Muscle of leg (tissue), 11 donors: ENCODE data around the gene SPTBN1. TPM values are rescaled to one million over a fixed set of nuclear protein-coding genes. Genes with fewer than 3 reads are reported as not detected.
A peak's percentile ranks its signal among the peaks of the same experiment; 100 is the strongest.

Experiments
- DNase-seq: peaks from one replicate; pipeline ENCODE4 v3.0.0; 2013
- H3K27ac ChIP-seq: one replicate; pipeline ENCODE4 v1.5.1; 2013; ENCODE audit warnings: mild to moderate bottlenecking, low read length, control low read depth
- H3K27me3 ChIP-seq: one replicate; pipeline ENCODE4 v1.6.1; 2013; ENCODE audit warnings: low read length; ENCODE audit not compliant: control insufficient read depth, insufficient read depth
- H3K36me3 ChIP-seq: one replicate; pipeline ENCODE4 v1.6.1; 2013; ENCODE audit warnings: low read length; ENCODE audit not compliant: control insufficient read depth, insufficient read depth
- H3K4me1 ChIP-seq: one replicate; pipeline ENCODE4 v1.6.1; 2013; ENCODE audit warnings: low read length; ENCODE audit not compliant: control insufficient read depth, insufficient read depth
- H3K4me3 ChIP-seq: one replicate; pipeline ENCODE4 v1.5.1; 2013; ENCODE audit warnings: low read length, control low read depth
- H3K9me3 ChIP-seq: replicated peaks from 2 replicates; pipeline ENCODE4 v1.6.1; 2013; ENCODE audit warnings: low read depth, low read length; ENCODE audit not compliant: control insufficient read depth
- WGBS: methylation state at CpG from one replicate; pipeline ENCODE4 v1.1.5; 2013; ENCODE audit warnings: missing lambda C conversion rate; ENCODE audit not compliant: insufficient coverage; 5-methylcytosine and 5-hydroxymethylcytosine counted together
- polyA plus RNA-seq, 8 donors: library from polyadenylated mRNA; unstranded; fragments of 120-200 nt; gene quantifications; one replicate each; pipeline versions ENCODE4 v1.2.1 to v1.2.3, GENCODE V29; 2013; ENCODE audit warnings: inconsistent platforms in 1 of 8, low replicate concordance in 1 of 8; ENCODE audit not compliant: insufficient read length in 8 of 8, insufficient read depth in 1 of 8
- total RNA-seq: library from RNA; stranded (reverse); fragments of 120-200 nt; gene quantifications from one replicate; pipeline ENCODE4 v1.2.4, GENCODE V29; 2013

The SPTBN1 gene
- total and polyA plus RNA-seq, 9 donors = 228 to 333 (median 273) TPM

DNA sequence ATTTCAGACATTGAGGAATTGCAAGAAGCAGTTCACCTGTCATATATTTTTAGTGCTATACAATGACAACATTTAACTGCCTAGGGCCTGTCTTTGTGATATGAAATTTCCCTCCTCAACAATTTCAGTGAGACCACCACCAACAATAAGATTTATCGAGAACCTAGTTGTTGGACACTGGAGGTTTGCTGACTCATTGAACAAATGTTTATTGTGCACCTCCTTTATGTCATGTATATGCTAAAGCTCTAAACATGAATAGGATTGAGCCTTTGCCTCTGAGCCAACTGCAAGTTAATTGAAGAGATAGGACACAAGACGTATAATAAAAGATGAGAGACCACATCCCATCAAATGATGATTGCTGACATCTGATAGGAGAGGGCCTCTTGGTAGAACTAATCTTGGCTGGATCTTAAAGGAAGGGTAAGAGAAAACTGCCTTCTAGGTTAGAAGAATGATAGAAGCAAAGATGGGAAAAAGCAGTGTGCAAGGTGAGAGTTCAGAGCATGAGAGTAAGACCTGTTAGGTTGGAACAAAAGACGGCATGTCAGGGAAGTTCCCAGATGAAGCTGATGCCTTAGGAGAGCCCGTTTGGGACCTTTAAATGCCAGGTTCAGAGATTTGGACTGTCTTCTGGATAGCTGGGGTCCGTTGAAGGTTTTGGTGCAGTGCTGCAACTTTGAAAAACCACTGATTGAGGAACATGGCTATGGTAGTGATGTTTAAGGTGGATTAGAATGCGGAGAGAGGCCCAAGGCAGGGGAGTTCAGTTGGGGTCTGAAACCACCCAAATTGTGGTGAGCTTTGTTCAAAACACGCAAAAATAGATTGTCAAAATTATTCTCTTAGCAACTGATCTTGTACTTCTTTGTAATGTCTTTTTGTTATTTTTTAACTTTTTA, 134.3 kb downstream of the SPTBN1 start:
- no peak for DNase-seq
- Histone ChIP-seq H3K27ac (no peak overlapping the region), H3K9me3 (no peaks in the 10 kb centered on the region), H3K27me3 (no peaks in the 10 kb centered on the region), H3K4me1 (peaks cover 12% of the 10 kb centered on the region), H3K4me3 (no peak overlapping the region), H3K36me3 (peaks cover 22% of the 10 kb centered on the region)
- 73% methylated on average over 3 of the region's 7 CpGs for WGBS

DNA sequence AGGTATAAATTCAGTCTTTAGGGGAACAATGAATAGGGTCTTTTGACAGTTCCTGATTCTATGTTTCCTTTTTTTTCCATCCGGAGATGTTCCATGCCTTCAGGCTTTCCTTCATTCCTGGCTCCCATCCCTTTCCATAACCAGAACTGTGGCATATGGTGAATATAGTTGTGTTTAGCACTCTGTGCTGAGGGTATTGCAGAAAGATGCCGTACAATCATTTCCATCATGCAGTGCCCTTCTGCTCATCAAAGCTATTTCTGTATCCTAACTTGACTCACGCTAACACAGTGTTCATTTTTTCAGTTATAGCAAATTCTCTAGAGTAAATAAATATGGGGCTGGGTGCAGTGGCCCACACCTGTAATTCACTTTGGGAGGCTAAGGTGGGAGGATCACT, 135.4 kb downstream of the SPTBN1 start:
- no peak for DNase-seq
- no CpG with 5 or more reads among the region's 3 CpGs for WGBS
- no peaks in the 10 kb centered on the region for H3K27me3 ChIP-seq
- peaks cover 22% of the 10 kb centered on the region for H3K4me1 ChIP-seq
- no peak overlapping the region for H3K27ac ChIP-seq
- no peaks in the 10 kb centered on the region for H3K9me3 ChIP-seq
- no peak overlapping the region for H3K4me3 ChIP-seq
- peaks cover 30% of the 10 kb centered on the region for H3K36me3 ChIP-seq

DNA sequence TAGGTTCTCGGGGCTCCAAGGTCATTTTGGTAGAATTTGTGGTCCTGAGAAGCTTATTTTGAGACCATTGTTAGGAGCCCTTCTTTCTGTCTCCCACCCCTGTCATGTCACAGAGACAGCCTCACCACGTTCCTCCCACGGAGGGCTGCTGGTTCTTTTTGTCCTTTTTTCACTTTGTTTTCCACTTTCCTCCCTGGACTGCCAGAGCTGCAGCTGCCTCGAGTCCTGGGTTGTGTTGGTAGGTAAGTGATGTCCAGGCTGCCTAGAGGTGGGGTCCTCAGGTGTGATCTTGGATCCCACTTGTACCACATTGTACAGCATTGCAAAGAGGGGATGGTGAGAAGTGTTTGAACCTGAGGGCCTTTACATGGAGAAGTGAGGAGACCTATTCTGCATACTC, 137.1 kb downstream of the SPTBN1 start:
- WGBS = no CpG with 5 or more reads among the region's 4 CpGs
- Histone ChIP-seq H3K27ac (no peak overlapping the region), H3K9me3 (no peaks in the 10 kb centered on the region), H3K36me3 (peaks cover 26% of the 10 kb centered on the region), H3K4me3 (no peak overlapping the region), H3K27me3 (no peaks in the 10 kb centered on the region), H3K4me1 (peaks cover 29% of the 10 kb centered on the region)
- no peak for DNase-seq

DNA sequence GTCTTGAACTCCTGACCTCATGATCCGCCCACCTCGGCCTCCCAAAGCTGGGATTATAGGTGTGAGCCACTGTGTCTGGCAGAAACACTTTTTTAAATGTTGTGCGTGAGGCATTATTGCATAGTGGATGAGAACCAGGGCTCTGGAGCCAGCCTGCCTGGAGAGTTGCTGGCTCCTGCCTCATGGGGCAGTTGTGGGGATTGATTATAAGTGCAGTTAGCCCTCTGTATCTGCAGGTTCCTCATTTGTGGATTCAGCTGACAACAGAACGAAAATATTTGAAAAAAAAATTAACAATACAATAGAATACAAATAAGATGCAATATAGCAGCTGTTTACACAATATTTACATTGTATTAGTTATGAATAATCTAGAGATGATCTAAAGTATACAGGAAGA, 137.9 kb downstream of the SPTBN1 start:
- peaks cover 29% of the 10 kb centered on the region for H3K36me3 ChIP-seq
- H3K4me1 ChIP-seq = peaks cover 30% of the 10 kb centered on the region
- no peaks in the 10 kb centered on the region for H3K27me3 ChIP-seq
- WGBS = 91% methylated on average over 2 of the region's 4 CpGs
- DNase-seq = no peak
- H3K9me3 ChIP-seq = no peaks in the 10 kb centered on the region
- no peak overlapping the region for H3K27ac ChIP-seq
- H3K4me3 ChIP-seq = no peak overlapping the region

DNA sequence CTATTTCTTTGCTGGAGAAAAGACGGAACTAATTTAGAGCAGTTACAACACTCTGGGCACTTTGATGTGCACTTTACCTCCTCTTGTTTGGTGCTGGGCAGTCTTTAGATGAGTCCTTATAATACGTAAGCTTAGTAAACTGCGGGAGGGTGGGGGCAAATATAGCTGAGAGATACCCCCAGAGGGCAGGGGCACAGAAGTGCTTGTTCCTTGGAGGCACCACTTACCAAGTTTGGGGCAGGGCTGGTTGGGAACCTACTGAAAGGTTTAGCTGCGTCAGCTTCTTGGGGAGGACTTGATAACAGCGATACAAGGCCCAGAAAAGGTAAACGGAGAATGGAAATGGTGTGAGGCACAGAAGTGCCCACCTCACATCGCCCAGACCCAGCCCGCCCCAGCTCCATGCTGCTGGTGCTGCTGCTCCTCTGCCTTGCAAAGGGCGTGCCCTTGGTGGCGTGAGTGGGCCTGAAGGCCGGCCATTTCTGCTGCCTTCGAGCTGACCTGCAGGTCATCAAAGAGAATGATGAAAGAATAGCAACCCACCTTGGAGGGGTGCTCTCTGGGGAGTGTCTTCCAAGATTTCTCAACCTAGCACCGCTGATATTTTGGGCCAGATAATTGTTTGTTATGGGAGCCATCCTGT, 139.2 kb downstream of the SPTBN1 start:
- WGBS = 100% methylated on average over 8 of the region's 13 CpGs
- H3K9me3 ChIP-seq = no peaks in the 10 kb centered on the region
- no peak overlapping the region for H3K4me3 ChIP-seq
- peaks cover 39% of the 10 kb centered on the region for H3K36me3 ChIP-seq
- H3K27me3 ChIP-seq = no peaks in the 10 kb centered on the region
- H3K4me1 ChIP-seq = peaks cover 39% of the 10 kb centered on the region
- H3K27ac ChIP-seq = no peak overlapping the region
- DNase-seq = no peak

DNA sequence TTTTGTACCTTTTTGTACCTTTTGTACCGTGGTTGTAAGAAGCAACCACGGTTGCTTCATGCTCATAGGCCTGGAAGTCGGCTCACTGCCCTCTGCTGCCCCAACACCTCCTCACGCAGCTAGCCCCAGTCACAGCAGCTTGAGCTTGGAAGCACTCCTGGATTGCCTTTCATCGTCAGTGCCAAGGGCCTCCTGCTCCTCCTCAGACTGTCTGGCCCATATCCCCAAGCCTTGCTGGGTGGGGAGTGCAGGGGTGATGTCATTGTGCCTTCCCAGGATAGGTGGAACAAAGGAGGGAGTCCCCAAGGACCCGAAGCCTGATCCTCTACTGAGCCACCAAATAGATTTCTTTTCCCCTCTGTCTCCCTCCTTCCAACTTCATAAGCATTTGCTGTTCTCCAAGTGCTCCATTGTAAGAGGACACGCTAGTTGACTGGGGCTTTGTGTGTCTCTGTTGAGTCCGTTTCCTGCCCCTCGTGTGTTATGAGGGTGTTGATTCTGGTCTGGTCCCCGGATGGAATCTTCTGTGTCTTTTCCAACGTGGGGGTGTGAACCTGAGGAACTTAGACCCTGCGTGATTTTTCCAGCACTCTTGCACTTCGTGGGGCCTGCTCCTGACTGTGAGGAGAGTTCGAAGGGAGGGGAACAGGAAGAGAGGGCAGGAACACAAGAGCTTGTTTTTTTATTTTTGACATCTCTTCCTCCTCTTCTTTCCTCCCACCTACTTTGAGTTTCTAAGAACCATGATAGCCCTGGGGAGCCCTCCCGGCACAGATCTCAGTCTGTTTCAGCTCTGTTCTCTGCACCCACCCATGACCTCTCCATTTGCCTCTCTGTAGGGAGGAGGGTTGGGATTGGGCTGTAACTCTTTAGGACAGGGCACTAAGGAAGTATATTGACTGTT, 140.1 kb downstream of the SPTBN1 start:
- Histone ChIP-seq H3K27ac (peak overlapping the region; percentile 32), H3K9me3 (no peaks in the 10 kb centered on the region), H3K27me3 (no peaks in the 10 kb centered on the region), H3K4me3 (no peak overlapping the region), H3K4me1 (peaks cover 41% of the 10 kb centered on the region), H3K36me3 (peaks cover 39% of the 10 kb centered on the region)
- DNase-seq = peak; percentile 60
- WGBS = 62% methylated on average over 8 of the region's 15 CpGs

DNA sequence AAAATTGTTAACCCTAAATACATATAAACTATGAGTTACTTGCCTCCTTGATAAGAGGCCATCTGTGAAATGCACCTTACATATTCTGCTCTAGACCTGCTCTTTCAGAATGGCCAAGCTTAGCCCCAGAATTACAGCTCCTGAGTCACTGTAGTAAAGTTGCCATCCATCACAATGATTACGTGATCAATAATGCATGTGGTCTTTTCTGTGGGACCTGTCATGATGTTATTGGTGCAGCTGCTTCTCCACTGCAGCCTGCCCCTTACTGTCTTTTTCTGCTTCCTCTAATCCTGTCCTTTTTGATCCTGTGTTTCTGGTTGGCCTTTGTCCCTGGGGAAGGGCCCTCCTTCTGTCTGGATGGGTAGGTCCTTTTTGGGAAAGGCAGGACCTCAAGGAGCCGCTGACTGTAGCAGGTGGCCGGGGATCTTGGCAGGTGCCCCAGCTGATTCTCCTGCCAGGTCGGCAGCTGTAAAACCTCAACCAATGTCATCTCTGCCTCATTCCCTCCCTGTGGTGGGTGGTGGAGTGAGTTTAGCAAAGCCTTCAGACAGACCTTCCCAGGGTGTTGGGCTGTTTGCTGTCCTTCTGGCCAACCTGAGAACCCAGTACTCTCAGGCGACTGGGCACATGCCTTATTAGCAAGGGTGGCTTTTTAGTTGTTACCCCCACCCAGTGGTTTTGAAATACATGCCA, 141.2 kb downstream of the SPTBN1 start:
- H3K27me3 ChIP-seq = no peaks in the 10 kb centered on the region
- H3K4me3 ChIP-seq = no peak overlapping the region
- H3K4me1 ChIP-seq = peaks cover 49% of the 10 kb centered on the region
- peaks cover 39% of the 10 kb centered on the region for H3K36me3 ChIP-seq
- H3K27ac ChIP-seq = no peak overlapping the region
- WGBS = 100% methylated on average over 2 of the region's 5 CpGs
- peak; percentile 65 for DNase-seq
- no peaks in the 10 kb centered on the region for H3K9me3 ChIP-seq

DNA sequence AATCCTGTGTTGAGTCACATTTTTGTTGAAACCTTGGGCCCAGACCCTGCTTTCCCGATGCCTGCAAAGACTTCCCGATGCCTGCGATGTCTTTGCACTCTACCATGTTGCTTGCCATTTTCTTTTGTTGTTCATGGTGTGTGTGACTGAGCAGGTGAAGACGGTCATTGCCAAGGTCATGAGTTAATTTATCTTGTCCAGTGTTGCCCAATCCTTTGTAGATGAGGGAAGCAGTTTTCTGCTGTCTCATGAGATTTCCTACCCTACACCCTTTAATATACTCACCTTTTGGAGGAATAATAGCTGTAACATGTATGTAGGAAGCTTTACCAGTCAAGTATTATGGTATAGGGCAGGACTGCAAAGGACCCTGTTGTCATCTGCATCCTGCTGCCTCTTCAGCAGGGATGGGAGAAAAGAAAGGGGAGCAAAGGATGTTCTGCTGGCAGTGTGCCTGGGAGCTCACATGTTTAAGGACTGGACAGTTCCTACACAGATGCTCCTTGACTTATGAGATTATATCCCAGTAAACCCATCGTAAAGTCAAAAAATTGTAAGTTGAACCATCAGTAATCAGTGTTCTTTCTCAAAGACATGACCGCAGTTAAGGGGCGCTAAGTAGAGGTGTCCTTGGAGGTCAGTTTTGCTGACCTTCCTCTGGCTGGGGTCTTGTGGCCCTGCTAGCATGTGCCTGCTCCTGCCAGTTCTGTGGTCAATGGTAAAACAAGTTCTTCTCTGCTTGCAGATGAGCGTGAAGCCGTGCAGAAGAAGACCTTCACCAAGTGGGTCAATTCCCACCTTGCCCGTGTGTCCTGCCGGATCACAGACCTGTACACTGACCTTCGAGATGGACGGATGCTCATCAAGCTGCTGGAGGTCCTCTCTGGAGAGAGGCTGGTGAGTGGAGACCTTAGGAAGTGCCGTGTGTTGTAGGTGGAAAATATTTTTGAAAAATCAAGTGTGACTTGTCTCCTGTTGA, 142.5 kb downstream of the SPTBN1 start:
- peak; percentile 67 for DNase-seq
- no peaks in the 10 kb centered on the region for H3K9me3 ChIP-seq
- 97% methylated on average over 11 of the region's 14 CpGs for WGBS
- no peaks in the 10 kb centered on the region for H3K27me3 ChIP-seq
- peaks cover 55% of the 10 kb centered on the region for H3K4me1 ChIP-seq
- peaks cover 29% of the 10 kb centered on the region for H3K36me3 ChIP-seq
- H3K27ac ChIP-seq = no peak overlapping the region
- no peak overlapping the region for H3K4me3 ChIP-seq

DNA sequence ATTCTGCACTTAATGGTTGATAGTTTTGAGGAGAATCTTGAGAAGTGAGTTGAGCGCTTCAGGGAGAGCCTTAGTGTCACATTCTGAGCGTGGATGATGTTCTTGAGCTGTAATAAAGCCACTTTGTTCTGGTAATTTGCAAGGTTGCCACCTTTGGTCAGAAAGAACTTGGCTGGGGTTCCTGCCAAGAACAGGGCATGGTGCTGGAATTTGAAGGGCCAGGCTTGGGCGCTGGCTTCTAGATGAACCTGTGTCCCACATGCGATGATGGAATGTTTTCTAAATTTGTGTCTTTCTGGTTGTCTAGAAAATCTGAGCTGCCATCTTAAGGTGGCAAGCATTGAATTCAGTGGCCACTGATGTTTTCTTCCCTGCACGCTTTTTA, 143.2 kb downstream of the SPTBN1 start:
- Histone ChIP-seq H3K4me1 (peaks cover 61% of the 10 kb centered on the region), H3K9me3 (no peaks in the 10 kb centered on the region), H3K36me3 (peaks cover 29% of the 10 kb centered on the region), H3K27ac (no peak overlapping the region), H3K4me3 (no peak overlapping the region), H3K27me3 (no peaks in the 10 kb centered on the region)
- 94% methylated on average over 4 of the region's 5 CpGs for WGBS
- DNase-seq = no peak
